Sigmoid colon (tissue), 7 donors: Measurements from ENCODE around the gene AKIRIN1. TPM values are rescaled to one million over a fixed set of nuclear protein-coding genes. Genes with fewer than 3 reads are reported as not detected.

Source experiments
- DNase-seq: peaks from one replicate; pipeline ENCODE4 v3.0.0-alpha.2; 2019
- H3K27ac ChIP-seq, 4 donors: fragments of 200-600 bp; sonication (generic); one replicate each; pipeline ENCODE4 v1.5.1; 2016 to 2019; ENCODE audit warnings: mild to moderate bottlenecking in 1 of 4
- H3K27me3 ChIP-seq, 3 donors: fragments of 200-600 bp; sonication (generic); one replicate each; pipeline ENCODE4 v1.5.1; 2019; ENCODE audit warnings: mild to moderate bottlenecking in 1 of 3
- H3K36me3 ChIP-seq, 4 donors: fragments of 200-600 bp; sonication (generic); one replicate each; pipeline ENCODE4 v1.5.1; 2016 to 2019
- H3K4me1 ChIP-seq, 4 donors: fragments of 200-600 bp; sonication (generic); one replicate each; pipeline ENCODE4 v1.5.1; 2017 to 2019
- H3K4me3 ChIP-seq, 4 donors: fragments of 200-600 bp; sonication (generic); one replicate each; pipeline ENCODE4 v1.5.1; 2017 to 2019; ENCODE audit warnings: mild to moderate bottlenecking in 2 of 4, moderate library complexity in 1 of 4
- H3K9me3 ChIP-seq, 4 donors: fragments of 200-600 bp in 3 of 4; sonication (generic) in 3 of 4; one replicate each; pipeline versions ENCODE4 v1.5.1 to v1.6.1; 2013 to 2019
- EP300 ChIP-seq, 4 donors: sonication (generic); formaldehyde crosslinking; IDR thresholded peaks; one replicate each; pipeline ENCODE4 v1.6.1; 2017; ENCODE audit warnings: antibody characterized with exemption in 4 of 4
- POLR2A ChIP-seq, 2 donors: fragments of 450-650 bp; IDR thresholded peaks; one replicate each; pipeline ENCODE4 v1.6.1; 2016; ENCODE audit warnings: antibody characterized with exemption in 2 of 2, mild to moderate bottlenecking in 2 of 2, moderate library complexity in 2 of 2
- POLR2AphosphoS5 ChIP-seq, 4 donors: sonication (generic); formaldehyde crosslinking; IDR thresholded peaks; one replicate each; pipeline ENCODE4 v1.6.1; 2017; ENCODE audit warnings: antibody characterized with exemption in 4 of 4
- WGBS, 2 donors: extraction: QIAGEN DNeasy Blood & Tissue Kit; methylation state at CpG; one replicate each; pipeline ENCODE4 v1.1.7; 2013; 5-methylcytosine and 5-hydroxymethylcytosine counted together
- intact Hi-C: fragments of 100-400 bp; cut with DNase I; formaldehyde crosslinking; loops from one replicate; pipeline ENCODE4 v1.15.1; 2023
- polyA plus RNA-seq, 3 donors: library from polyadenylated mRNA; stranded (reverse); fragments of 200-250 nt; gene quantifications; one replicate each; pipeline ENCODE4 v1.2.3, GENCODE V29; 2013
- total RNA-seq, 4 donors: library from RNA; depleted of rRNA; stranded (reverse); fragments of >200 nt; gene quantifications; one replicate each; pipeline ENCODE4 v1.1.0, GENCODE V29; 2016
- TF ChIP-seq, protein P1 (sequence below), 4 experiments: fragments of 450-650 bp in 3 of 4; fragments of 200-600 bp in 1 of 4; IDR thresholded peaks; one replicate each; pipeline ENCODE4 v1.5.1; 2016 to 2019; ENCODE audit warnings: antibody characterized with exemption in 4 of 4, mild to moderate bottlenecking in 3 of 4, moderate library complexity in 2 of 4
- donor health status: healthy with polysubstance abuse.
- donor health status: Bipolar disorder and iron deficiency.
- donor health status: healthy.

AKIRIN1 gene, protein sequence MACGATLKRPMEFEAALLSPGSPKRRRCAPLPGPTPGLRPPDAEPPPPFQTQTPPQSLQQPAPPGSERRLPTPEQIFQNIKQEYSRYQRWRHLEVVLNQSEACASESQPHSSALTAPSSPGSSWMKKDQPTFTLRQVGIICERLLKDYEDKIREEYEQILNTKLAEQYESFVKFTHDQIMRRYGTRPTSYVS
- total RNA-seq (10 to 100 TPM; 42.7 to 55.7 (median 51.6) TPM), polyA plus RNA-seq (10 to 100 TPM; 28.4 to 59.2 (median 50.5) TPM)

DNA sequence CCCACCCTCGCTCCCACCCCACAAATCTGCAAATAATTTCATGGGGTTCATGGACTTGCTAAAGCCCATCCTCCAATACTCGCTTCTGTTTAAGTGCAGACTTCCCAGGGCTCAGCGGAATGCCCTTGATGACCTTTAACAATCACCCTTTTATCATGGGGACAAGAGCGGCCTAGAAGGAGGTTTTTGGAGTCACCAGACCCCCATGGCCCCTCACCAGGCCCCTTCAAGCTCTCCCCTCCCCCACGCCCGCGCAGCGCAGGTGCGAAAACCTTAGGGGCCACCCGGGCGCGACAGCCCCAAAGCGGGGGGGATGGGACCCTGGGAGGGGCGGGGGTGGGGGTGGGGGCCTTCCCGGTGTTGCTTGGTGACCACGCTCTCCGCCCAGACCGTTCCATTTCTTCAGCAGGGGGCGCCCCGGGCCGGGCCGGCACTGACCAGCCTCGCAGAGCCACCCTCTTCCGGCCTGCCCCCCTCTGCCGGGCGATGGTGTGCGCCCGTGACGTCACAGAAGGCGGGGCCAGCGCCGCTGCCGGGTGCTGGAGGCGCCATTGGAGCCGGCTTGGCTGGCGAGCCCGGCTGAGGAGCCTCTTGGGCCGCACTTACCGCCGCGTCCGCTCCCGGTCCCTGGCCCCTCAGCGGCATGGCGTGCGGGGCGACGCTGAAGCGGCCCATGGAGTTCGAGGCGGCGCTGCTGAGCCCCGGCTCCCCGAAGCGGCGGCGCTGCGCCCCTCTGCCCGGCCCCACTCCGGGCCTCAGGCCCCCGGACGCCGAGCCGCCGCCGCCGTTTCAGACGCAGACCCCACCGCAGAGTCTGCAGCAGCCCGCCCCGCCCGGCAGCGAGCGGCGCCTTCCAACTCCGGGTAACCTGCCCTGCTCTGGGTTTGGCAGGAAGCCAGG is at the start of gene AKIRIN1:
Gene AKIRIN1 (plus strand): TSS at position 539 of the 900 bp plus-strand sequence. CDS start 105 bp downstream, at position 644.
- 1% methylated on average over 76 of the region's 76 CpGs for WGBS, 2 donors
- Histone ChIP-seq H3K9me3 (no peaks in the 10 kb centered on the region), H3K36me3 (peaks cover 0 to 5% (median 2%) of the 10 kb centered on the region in 4 donors), H3K27me3 (no peaks in the 10 kb centered on the region), H3K4me1 (peaks cover 0 to 33% (median 27%) of the 10 kb centered on the region in 4 donors), H3K4me3 (peak within 1 kb of the TSS; percentile 59 to 100 (median 98)), H3K27ac (peak within 1 kb of the TSS; percentile 97 to 100 (median 98))
- TF ChIP-seq POLR2A (IDR thresholded peaks at IDR 0.05) = peak; percentile 86 to 91
- TF ChIP-seq POLR2AphosphoS5 (IDR thresholded peaks at IDR 0.05) = peak; percentile 95 to 99 (median 98)
- TF ChIP-seq, protein P1, sequence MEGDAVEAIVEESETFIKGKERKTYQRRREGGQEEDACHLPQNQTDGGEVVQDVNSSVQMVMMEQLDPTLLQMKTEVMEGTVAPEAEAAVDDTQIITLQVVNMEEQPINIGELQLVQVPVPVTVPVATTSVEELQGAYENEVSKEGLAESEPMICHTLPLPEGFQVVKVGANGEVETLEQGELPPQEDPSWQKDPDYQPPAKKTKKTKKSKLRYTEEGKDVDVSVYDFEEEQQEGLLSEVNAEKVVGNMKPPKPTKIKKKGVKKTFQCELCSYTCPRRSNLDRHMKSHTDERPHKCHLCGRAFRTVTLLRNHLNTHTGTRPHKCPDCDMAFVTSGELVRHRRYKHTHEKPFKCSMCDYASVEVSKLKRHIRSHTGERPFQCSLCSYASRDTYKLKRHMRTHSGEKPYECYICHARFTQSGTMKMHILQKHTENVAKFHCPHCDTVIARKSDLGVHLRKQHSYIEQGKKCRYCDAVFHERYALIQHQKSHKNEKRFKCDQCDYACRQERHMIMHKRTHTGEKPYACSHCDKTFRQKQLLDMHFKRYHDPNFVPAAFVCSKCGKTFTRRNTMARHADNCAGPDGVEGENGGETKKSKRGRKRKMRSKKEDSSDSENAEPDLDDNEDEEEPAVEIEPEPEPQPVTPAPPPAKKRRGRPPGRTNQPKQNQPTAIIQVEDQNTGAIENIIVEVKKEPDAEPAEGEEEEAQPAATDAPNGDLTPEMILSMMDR (IDR thresholded peaks at IDR 0.05) = peak in 1 of 4 experiments; percentile 21
- no peak for TF ChIP-seq EP300 (IDR thresholded peaks at IDR 0.05)
- peak; percentile 99 for DNase-seq
- intact Hi-C loops = loop anchor here (1.0 kb wide), 3 partner anchors 35 to 132 kb away; partner anchors contain the start of genes MYCBP, NDUFS5 and RRAGC

DNA sequence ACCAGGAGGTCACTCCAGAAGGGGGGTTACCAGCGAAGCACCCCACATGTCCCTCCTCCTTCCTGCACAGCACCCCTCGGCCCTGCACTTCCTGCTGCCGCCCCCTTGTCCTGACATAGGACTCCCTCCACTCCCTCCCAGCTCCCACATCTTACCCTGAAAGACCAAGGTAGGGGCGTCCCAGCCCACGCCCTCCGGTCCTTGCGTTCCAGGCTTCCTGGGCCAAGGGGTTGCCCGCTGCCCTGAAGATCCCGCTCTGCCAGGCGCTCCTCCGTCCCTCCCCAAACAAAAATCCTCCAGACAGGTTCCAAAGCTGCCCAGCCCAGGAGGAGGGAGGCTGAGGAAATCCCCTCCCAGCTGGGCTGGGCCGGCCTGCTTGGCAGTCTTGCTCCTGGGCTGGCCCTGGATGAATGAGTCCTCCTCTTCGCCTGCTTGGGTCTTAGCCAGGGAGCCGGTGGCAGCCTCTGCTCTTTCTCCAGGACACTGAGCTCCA is 49.5 kb upstream of the AKIRIN1 start, which contains the start of gene RHBDL2:
Gene RHBDL2 (minus strand): TSS at position 304 of the 493 bp plus-strand sequence. CDS start 22,618 bp downstream, outside the sequence.
- intact Hi-C loops = no loop called here
- 16 to 51% methylated on average over 14 of the region's 14 CpGs for WGBS, 2 donors
- Histone ChIP-seq H3K9me3 (no peaks in the 10 kb centered on the region), H3K4me3 (peak within 1 kb of the TSS in 3 of 4 donors; percentile 35 to 39 (median 39)), H3K36me3 (no peaks in the 10 kb centered on the region), H3K27me3 (no peaks in the 10 kb centered on the region), H3K4me1 (peaks cover 0 to 13% (median 10%) of the 10 kb centered on the region in 4 donors), H3K27ac (peak within 1 kb of the TSS in 1 of 4 donors; percentile 55)
- DNase-seq = peak; percentile 71
- TF ChIP-seq POLR2A (IDR thresholded peaks at IDR 0.05) = peak in 1 of 2 donors; percentile 50
- peak in 1 of 4 donors; percentile 29 for TF ChIP-seq POLR2AphosphoS5 (IDR thresholded peaks at IDR 0.05)
- TF ChIP-seq EP300 (IDR thresholded peaks at IDR 0.05) = no peak

DNA sequence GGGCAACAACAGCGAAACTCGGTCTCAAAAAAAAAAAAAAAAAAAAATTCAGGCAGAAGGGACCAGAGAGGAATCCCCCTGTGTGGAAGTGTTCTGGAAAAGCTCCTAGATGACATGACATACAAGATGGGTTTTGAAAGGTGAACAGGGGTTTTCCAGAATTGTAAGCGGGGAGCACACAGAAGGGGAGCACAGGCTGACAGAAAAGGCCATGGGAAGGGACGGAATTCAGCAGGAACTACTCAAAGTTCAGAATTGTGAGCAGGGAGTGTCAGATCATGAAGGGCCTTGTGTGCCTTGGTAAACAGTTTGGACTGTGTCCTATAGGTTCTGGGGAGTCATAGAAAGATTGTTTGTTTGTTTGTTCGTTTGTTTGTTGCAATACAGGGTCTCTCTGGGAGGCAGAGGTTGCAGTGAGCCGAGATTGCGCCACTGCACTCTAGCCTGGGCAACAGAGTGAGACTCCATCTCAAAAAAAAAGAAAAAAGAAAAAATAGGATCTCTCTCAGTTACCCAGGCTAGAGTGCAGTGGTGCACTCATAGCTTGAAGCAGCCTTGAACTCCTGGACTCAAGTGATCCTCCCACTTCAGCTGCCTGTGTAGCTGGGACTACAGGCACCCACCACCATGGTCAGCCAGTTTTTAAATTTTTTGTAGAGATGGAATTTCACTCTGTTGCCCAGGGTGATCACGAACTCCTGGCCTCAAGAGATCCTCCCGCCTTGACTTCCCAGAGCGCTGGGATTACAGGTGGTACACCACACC is 48.2 kb upstream of the AKIRIN1 start:
- Histone ChIP-seq H3K36me3 (no peaks in the 10 kb centered on the region), H3K4me3 (no peak overlapping the region), H3K9me3 (no peaks in the 10 kb centered on the region), H3K4me1 (peaks cover 0 to 13% (median 10%) of the 10 kb centered on the region in 4 donors), H3K27ac (no peak overlapping the region), H3K27me3 (no peaks in the 10 kb centered on the region)
- no peak for DNase-seq
- intact Hi-C loops = no loop called here
- WGBS, 2 donors = 92 to 94% methylated on average over 10 of the region's 10 CpGs
- TF ChIP-seq EP300 (IDR thresholded peaks at IDR 0.05) (no peak), POLR2A (IDR thresholded peaks at IDR 0.05) (no peak), POLR2AphosphoS5 (IDR thresholded peaks at IDR 0.05) (no peak)
- TF ChIP-seq, protein P1 (IDR thresholded peaks at IDR 0.05) = no peak

DNA sequence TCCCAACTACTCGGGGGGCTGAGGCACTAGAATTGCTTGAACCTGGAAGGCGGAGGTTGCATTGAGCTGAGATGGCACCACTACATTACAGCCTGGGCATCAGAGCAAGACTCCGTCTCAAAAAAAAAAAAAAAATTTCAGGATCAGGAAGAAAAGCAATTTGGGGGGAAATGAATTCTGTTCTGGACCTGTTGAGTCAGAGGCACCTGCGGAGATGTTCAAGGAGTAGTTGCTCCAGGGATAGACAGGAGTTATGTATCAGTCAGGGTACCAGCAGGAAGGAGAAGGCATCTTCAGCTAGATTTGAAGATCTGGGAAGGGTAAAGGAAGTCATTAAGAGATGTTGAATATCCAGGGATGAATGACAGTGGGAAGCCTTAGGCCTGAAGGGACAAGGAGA is 46.5 kb upstream of the AKIRIN1 start:
- no peak for TF ChIP-seq POLR2A (IDR thresholded peaks at IDR 0.05)
- TF ChIP-seq POLR2AphosphoS5 (IDR thresholded peaks at IDR 0.05) = no peak
- TF ChIP-seq, protein P1 (IDR thresholded peaks at IDR 0.05) = no peak
- no peak for TF ChIP-seq EP300 (IDR thresholded peaks at IDR 0.05)
- intact Hi-C loops = no loop called here
- Histone ChIP-seq H3K27me3 (no peaks in the 10 kb centered on the region), H3K4me3 (no peak overlapping the region), H3K36me3 (no peaks in the 10 kb centered on the region), H3K4me1 (peaks cover 0 to 13% (median 10%) of the 10 kb centered on the region in 4 donors), H3K9me3 (no peaks in the 10 kb centered on the region), H3K27ac (no peak overlapping the region)
- DNase-seq = no peak
- 94 to 96% methylated on average over 4 of the region's 4 CpGs for WGBS, 2 donors
